ENCODE results near the gene FYB2. TPM values are rescaled to one million over a fixed set of nuclear protein-coding genes. Genes with fewer than 3 reads are reported as not detected.

The FYB2 gene
- total RNA-seq, 1 experiment from 2014 or later: not detected

DNA sequence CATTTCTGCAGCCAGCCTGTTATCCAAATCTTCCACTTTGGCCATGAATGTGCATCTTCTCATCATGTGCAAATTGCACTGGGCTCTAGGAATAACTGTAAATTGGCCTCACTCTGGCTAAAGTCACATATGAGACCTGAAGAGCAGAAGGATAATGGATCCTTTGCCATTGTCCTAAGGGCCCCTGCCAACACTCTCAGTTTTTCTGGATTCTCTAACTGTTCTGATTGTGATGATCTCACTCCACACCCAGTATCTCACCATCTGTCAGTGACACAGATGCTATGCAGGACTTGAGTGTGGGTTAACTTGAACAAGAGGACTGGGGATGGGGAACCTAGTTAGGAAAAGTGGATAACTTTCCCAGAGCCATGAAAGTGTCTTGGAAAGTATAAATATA is 8.5 kb upstream of the FYB2 start (continued):
- TF ChIP-seq CTCF (IDR thresholded peaks at IDR 0.05 in 2 of 3, conservative IDR thresholded peaks at IDR 0.05 in 1 of 3; ENCODE audit: borderline replicate concordance in 1 of 3, insufficient read depth in 1 of 3, low read depth in 2 of 3, low read length in 2 of 3): no peak
- TF ChIP-seq, protein P1, sequence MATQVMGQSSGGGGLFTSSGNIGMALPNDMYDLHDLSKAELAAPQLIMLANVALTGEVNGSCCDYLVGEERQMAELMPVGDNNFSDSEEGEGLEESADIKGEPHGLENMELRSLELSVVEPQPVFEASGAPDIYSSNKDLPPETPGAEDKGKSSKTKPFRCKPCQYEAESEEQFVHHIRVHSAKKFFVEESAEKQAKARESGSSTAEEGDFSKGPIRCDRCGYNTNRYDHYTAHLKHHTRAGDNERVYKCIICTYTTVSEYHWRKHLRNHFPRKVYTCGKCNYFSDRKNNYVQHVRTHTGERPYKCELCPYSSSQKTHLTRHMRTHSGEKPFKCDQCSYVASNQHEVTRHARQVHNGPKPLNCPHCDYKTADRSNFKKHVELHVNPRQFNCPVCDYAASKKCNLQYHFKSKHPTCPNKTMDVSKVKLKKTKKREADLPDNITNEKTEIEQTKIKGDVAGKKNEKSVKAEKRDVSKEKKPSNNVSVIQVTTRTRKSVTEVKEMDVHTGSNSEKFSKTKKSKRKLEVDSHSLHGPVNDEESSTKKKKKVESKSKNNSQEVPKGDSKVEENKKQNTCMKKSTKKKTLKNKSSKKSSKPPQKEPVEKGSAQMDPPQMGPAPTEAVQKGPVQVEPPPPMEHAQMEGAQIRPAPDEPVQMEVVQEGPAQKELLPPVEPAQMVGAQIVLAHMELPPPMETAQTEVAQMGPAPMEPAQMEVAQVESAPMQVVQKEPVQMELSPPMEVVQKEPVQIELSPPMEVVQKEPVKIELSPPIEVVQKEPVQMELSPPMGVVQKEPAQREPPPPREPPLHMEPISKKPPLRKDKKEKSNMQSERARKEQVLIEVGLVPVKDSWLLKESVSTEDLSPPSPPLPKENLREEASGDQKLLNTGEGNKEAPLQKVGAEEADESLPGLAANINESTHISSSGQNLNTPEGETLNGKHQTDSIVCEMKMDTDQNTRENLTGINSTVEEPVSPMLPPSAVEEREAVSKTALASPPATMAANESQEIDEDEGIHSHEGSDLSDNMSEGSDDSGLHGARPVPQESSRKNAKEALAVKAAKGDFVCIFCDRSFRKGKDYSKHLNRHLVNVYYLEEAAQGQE (IDR thresholded peaks at IDR 0.05; ENCODE audit: low read depth): no peak
- TF ChIP-seq EZH2phosphoT487 (IDR thresholded peaks at IDR 0.05; ENCODE audit: borderline replicate concordance): no peak
- no peak for TF ChIP-seq CBX3 (IDR thresholded peaks at IDR 0.05; ENCODE audit: low read depth)
- TF ChIP-seq ZBTB33 (IDR thresholded peaks at IDR 0.05; ENCODE audit: extremely low read depth, insufficient replicate concordance, low read length): no peak
- no peak for TF ChIP-seq YY1 (IDR thresholded peaks at IDR 0.05; ENCODE audit: extremely low read depth, insufficient replicate concordance, low read depth, low read length)
- no peak for TF ChIP-seq EGR1 (IDR thresholded peaks at IDR 0.05; ENCODE audit: low read depth)
- TF ChIP-seq SRF (IDR thresholded peaks at IDR 0.05; ENCODE audit: low read depth): no peak
